IPS-15b (cell line): ENCODE data around the gene SDCCAG8.

ENCODE experiments used
- H3K27me3 ChIP-seq: one replicate; pipeline ENCODE4 v1.6.1; 2013; ENCODE audit warnings: low read length; ENCODE audit not compliant: control insufficient read depth, insufficient read depth
- H3K36me3 ChIP-seq: one replicate; pipeline ENCODE4 v1.6.1; 2013; ENCODE audit warnings: low read length; ENCODE audit not compliant: control insufficient read depth, insufficient read depth
- H3K4me1 ChIP-seq: one replicate; pipeline ENCODE4 v1.6.1; 2013; ENCODE audit warnings: mild to moderate bottlenecking, low read length; ENCODE audit not compliant: control insufficient read depth, insufficient read depth
- H3K4me3 ChIP-seq: one replicate; pipeline ENCODE4 v1.5.1; 2013; ENCODE audit warnings: low read depth, low read length
- H3K9ac ChIP-seq: one replicate; pipeline ENCODE4 v1.6.1; 2013; ENCODE audit warnings: low read depth, mild to moderate bottlenecking, low read length
- H3K9me3 ChIP-seq: one replicate; pipeline ENCODE4 v1.6.1; 2013; ENCODE audit warnings: mild to moderate bottlenecking, low read length; ENCODE audit not compliant: control insufficient read depth, insufficient read depth

Gene SDCCAG8

DNA sequence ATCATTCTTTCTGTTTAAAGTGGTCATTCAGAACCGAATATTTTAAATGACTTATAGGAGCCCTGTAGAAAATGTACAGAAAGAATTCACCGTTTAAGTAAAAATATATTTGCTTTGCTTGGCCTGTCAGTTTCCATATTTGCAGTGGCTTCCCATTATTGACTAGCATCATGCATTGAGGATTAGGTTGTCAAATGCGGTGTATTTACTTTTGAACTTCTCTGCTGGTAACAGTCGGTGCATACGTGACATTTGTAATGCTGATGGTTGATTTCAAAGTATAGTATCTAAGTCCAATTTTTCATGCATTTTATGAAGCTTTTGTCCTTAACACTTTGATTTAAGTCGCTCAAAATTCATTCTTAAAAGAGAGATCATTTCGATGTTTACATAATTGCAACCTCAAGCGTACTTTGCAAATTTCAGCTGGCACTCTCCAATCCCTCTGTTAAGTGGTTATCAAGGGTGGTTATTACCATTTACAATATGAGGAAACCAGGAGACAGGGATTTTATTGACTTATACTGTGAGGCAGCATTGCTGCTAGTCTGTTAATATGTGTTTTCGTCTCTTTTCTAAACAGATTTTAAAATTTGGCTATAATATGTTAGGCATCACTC lies 201.6 kb downstream of the SDCCAG8 start:
- no peak overlapping the region for H3K9ac ChIP-seq
- H3K9me3 ChIP-seq = no peaks in the 10 kb centered on the region
- H3K27me3 ChIP-seq = no peaks in the 10 kb centered on the region
- no peak overlapping the region for H3K4me3 ChIP-seq
- no peaks in the 10 kb centered on the region for H3K4me1 ChIP-seq
- H3K36me3 ChIP-seq = no peaks in the 10 kb centered on the region

DNA sequence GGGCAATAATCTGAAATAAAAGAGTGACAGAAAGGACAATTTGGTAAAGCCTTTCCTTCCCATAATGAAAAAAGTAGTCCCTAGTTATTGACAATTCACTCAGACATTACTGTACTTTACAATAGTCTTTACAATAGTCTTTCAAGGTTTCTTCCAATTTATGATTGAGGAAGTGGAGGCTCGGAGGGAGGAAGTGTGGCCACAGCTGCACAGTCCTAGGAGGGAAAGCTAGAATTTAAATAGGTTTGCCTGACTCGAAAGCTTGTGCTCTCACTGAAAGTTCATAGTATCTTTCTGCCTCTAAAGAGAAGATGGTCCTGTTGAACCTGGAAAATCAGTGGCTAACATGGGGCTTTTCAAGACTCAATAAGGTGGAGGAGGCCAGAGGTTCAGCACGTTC lies 203.2 kb downstream of the SDCCAG8 start:
- Histone ChIP-seq H3K9ac (no peak overlapping the region), H3K4me3 (no peak overlapping the region), H3K27me3 (no peaks in the 10 kb centered on the region), H3K36me3 (no peaks in the 10 kb centered on the region), H3K4me1 (no peaks in the 10 kb centered on the region), H3K9me3 (no peaks in the 10 kb centered on the region)

DNA sequence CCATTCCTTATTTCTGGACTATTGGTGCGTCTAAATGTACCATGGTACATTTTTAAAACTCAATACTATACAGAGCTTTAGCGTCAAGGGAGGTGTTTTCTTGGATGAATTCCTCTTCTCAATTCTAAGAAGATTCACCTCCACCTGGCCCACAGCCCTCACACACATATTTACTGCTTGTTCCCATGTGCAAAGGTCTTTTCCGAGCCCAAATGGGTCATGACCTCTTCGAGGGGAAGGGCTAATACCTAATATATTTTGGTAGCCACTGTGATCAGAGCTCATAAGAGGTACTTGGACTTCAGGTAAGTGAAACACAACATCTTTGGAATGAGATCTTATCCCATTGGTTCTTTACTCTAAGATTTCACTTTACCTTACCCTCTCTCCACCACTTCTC lies 205.9 kb downstream of the SDCCAG8 start:
- Histone ChIP-seq H3K9ac (no peak overlapping the region), H3K36me3 (no peaks in the 10 kb centered on the region), H3K27me3 (no peaks in the 10 kb centered on the region), H3K4me3 (no peak overlapping the region), H3K9me3 (no peaks in the 10 kb centered on the region), H3K4me1 (no peaks in the 10 kb centered on the region)

DNA sequence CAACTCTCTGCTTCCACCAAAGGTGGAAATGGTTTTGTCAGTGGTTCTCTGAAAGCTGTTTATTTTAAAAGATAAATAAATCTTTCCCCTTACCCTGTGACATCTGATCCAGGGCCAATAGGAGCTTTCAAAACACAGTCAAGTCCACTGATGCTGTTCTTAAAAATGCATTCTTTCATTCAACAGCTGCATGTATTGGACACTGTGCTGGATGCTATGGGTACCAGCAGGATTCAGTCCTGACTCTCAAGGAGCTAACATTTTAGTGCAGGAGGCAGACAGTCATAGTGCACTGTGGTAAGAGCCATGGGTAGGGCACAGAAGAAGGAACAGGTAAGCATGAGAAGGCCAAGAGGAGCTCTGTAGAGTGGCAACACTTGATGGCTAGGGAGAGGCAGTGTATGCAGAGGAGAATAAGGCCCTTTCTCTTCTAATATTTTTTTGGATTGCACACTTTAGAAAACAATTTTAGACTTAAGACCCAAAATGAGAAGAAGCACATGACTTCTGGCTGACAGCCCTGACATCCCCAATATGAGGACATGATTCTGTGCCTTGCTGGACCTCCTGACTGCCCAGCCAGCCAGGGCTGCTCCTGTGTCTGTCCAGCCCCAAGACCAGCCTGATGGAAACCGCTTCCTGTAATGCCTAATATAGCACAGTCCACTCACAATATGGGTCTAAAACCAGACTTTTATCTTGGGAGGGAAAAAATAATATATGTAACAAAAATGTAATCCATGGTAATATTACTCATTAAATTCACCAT lies 207.3 kb downstream of the SDCCAG8 start:
- Histone ChIP-seq H3K9me3 (no peaks in the 10 kb centered on the region), H3K36me3 (no peaks in the 10 kb centered on the region), H3K4me1 (no peaks in the 10 kb centered on the region), H3K9ac (no peak overlapping the region), H3K27me3 (no peaks in the 10 kb centered on the region), H3K4me3 (no peak overlapping the region)

DNA sequence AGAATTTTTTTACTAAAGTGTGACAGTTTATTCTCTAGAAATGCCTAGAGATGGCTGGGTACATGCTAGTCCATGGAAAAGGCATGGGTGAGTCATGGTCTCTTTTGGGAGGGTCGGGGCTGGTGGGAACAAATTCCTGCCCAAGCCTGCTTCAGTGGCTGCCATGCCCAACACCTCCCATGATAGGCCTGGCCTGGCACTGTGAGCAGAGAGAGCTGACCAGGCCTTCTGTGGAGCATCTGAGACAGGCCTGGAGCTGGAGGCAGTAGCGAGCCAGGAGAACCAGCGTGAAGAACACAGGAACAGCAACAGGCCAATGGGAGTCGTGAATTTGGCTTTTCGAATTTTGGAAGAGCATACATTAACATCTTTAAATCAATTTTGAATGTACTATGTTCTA lies 209.2 kb downstream of the SDCCAG8 start:
- H3K27me3 ChIP-seq = no peaks in the 10 kb centered on the region
- H3K9ac ChIP-seq = no peak overlapping the region
- H3K4me3 ChIP-seq = no peak overlapping the region
- H3K9me3 ChIP-seq = no peaks in the 10 kb centered on the region
- no peaks in the 10 kb centered on the region for H3K4me1 ChIP-seq
- no peaks in the 10 kb centered on the region for H3K36me3 ChIP-seq

DNA sequence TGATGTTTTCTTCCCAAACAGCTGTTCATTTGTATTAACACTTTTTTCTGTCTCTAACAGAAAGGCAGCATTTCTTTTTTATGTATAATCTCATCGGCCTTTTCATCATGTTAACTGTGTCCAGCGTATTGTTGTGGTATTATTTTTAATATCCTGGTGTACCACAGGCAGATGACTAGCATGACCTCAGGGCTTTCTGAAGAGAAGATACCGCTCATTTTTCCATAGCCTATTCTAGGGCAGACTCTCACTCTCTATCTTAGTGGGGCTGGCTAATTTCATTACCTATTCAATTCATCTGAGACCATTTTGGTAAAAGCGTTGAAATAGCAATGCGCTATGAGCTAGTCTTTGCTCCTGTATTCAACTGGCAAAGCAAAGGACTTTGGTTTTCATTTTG lies 209.9 kb downstream of the SDCCAG8 start:
- Histone ChIP-seq H3K4me1 (peaks cover 2% of the 10 kb centered on the region), H3K4me3 (no peak overlapping the region), H3K9ac (no peak overlapping the region), H3K36me3 (no peaks in the 10 kb centered on the region), H3K9me3 (no peaks in the 10 kb centered on the region), H3K27me3 (no peaks in the 10 kb centered on the region)

DNA sequence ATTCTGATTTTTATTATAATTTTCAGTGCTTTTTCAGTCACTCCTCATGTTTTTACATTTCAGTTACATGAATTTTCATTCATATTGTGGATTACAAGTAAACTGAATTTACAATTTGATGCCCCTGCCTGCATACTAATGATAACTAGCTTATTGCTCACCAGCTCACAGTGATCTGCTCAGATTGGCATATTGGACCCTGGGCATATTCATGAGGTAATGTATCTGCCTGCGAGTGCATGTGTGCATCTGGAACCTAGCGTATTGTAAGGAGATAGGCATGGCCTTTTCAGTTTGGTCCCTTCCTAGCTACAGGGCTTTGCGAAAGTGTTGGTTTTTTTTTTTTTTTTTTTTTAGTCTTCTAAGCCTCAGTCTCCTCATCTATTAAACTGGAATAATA lies 213.7 kb downstream of the SDCCAG8 start:
- no peaks in the 10 kb centered on the region for H3K36me3 ChIP-seq

DNA sequence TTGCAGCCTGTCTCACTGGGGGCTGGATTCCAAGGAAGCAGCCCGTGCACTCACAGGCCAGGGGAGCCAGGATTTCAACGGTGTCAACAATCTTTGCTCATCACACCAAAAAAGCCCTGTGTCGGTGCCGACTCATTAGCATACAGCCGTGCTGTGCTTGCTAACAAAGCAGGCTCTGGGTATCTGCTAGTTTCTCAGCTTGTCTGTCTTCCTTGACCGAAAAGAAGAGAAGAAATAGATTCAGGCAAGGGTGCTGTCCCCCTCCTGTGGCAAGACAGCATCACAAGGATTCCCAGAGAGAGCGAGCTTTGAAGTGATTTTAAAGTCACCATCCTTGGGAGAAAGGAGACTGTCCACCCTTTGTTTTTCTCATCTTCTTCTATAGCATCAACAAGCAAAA lies 214.7 kb downstream of the SDCCAG8 start:
- Histone ChIP-seq H3K4me1 (peaks cover 22% of the 10 kb centered on the region), H3K4me3 (no peak overlapping the region), H3K9ac (no peak overlapping the region), H3K27me3 (no peaks in the 10 kb centered on the region), H3K36me3 (no peaks in the 10 kb centered on the region), H3K9me3 (no peaks in the 10 kb centered on the region)

More for the DNA sequence above, 213.7 kb downstream of the SDCCAG8 start:
- Histone ChIP-seq H3K27me3 (no peaks in the 10 kb centered on the region), H3K4me1 (peaks cover 18% of the 10 kb centered on the region), H3K9ac (no peak overlapping the region), H3K4me3 (no peak overlapping the region), H3K9me3 (no peaks in the 10 kb centered on the region)

DNA sequence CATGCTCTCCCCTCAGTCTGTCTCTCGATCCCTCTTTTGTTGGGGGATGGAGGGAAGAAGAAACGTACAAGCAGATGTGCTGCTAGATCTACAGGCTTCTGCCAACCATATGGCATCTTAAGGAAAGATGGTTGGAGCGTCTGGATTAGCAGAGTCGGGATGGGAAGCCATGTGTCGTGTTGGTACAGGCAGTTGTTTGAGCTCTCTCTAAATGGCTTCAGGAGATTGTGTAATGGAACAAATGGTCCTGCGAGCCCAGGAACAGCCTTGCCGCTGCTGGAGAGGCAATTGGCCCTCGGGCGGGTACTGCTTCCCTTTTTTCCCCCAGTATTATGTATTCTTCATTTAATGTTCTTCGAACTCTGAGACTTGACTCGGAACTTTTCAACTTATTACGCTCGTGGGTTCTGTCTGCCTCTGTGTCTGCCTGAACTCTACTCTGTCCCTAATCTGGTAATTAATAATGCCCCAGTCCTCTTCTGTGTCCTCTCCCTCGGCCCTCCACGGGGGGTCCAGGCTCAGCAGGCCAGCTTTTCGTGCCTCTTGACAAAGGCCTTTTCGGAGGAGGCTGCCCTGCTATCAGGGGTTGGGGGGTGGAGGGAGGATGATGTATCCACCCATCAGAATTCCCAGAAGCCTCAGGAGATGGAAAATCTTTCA lies 215.3 kb downstream of the SDCCAG8 start:
- Histone ChIP-seq H3K4me3 (no peak overlapping the region), H3K9me3 (no peaks in the 10 kb centered on the region), H3K36me3 (no peaks in the 10 kb centered on the region), H3K27me3 (no peaks in the 10 kb centered on the region), H3K9ac (no peak overlapping the region), H3K4me1 (peaks cover 23% of the 10 kb centered on the region)

DNA sequence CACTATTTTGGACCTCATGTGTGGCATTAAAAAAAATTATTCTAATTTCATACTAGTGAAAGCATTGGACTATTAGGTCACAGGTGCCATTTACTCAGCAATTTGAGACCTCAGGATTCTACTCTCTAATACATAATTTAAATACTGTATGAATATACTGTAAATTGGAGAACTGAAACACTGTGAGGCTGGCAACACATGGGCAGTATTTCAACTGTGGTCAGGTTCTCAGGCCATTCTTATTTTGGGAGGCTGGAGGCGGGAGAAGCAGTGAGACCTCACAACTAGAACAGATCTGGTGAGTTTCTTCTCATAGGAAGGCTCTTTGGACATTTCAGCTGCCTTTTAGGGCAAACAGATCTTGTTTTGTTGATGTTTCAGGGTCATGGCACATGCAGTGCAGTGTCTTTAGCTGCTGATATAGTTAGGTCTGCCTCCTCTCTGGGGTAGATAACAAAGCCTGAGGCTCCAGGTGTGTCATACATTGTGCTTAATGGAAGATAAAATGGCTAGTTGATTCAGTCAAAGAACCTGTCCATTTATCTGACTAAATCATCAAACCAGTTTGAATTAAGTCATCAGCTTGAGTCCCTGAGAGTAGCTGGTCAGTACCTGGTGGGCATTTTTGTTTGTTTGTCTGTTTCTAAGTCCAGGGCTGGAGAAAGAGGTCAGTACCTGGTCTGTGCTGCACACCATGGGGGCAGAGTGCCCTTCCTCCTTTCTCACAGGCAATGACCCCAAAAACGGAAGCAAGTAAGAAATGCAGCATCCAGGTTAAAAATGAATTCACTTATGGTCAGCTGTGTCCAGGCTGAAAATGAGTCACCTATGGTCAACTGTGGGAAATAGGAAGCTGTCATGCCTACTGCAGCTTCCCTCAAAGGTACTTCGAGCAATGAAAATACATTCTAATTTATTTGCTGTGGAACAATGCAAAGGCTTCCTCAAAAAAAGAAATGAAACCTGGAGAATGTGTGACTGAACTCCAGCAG lies 216.2 kb downstream of the SDCCAG8 start:
- Histone ChIP-seq H3K4me1 (peaks cover 25% of the 10 kb centered on the region), H3K4me3 (no peak overlapping the region)

More for the DNA sequence above, 216.2 kb downstream of the SDCCAG8 start:
- Histone ChIP-seq H3K9ac (no peak overlapping the region), H3K27me3 (no peaks in the 10 kb centered on the region), H3K36me3 (no peaks in the 10 kb centered on the region), H3K9me3 (no peaks in the 10 kb centered on the region)
